Hindlimb muscle (tissue), 1 donor: ENCODE data around the gene CADM1. TPM values are rescaled to one million over a fixed set of nuclear protein-coding genes. Genes with fewer than 3 reads are reported as not detected.

Experiments
- DNase-seq: peaks from one replicate; pipeline ENCODE4 v3.0.0-alpha.2; 2013
- polyA plus RNA-seq: library from polyadenylated mRNA; unstranded; fragments of 120-200 nt; gene quantifications from one replicate; pipeline ENCODE4 v1.2.1, GENCODE V29; 2013; ENCODE audit not compliant: insufficient read length

The CADM1 gene
- polyA plus RNA-seq, 1 donor: 23.1 TPM

DNA sequence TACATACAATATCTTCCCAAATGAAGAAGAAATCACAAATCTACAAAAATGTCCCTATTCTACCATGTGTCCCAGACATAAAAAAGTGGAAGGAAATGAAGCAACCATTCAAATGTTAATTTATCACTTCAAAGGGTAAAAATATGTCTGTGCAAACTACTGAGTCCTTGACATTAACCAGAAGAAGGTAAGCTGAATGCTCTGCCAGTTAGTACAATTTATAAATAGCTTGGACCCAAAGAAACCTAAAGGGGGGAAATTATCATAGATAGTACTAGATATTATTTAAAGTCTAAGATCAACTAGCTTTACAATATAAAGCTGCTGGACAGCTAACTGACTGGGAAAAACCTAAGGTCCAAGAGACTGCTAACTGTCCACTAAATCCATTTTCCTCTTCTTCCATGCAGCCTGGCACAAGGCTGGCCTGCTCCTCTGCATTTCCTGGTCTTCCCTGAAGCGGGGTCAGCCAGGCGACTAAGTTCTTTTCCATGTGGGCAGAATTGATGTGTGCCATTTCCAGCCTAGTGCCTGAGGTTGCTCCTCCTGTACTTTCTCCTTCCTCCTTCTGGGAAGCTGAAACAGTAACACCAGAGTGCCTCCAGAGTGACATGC is 190.9 kb downstream of the CADM1 start:
- no peak for DNase-seq

DNA sequence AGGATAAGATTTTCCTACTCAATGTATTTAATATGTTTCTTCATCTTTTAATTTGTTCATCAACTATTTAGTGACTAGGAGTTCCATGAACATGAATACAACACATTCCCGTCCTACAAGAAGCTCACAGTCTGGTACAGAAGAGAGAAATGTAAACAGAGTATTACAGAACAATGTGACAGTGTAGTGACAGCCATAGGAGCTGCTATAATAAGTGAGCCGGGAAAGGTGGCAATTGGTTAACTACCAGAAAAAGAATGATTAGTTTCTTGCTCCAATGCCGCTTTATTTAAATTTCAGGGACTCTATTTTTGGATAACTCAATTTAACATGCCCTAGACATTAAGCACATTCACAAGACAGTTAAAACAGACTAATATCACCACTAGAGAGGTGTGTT is 192.3 kb downstream of the CADM1 start:
- DNase-seq: no peak

DNA sequence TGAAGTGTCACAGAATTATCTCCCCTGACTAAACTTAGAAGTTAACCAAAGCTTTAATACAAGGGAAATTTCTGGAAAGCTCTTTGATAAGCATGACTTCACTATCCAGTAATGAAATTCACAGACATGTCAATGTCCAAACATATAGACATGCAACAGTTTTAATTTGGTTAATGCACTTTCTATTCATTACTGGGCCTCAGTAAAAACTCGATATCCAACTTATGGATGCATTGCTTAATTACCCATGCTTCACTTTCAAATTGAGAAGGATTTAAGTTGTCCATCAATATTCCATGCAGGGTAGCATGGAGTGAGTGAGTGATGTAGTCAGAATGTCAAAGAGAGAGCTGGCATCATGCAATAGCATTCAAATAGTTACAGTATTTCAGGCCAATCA is 197.5 kb downstream of the CADM1 start:
- no peak for DNase-seq

DNA sequence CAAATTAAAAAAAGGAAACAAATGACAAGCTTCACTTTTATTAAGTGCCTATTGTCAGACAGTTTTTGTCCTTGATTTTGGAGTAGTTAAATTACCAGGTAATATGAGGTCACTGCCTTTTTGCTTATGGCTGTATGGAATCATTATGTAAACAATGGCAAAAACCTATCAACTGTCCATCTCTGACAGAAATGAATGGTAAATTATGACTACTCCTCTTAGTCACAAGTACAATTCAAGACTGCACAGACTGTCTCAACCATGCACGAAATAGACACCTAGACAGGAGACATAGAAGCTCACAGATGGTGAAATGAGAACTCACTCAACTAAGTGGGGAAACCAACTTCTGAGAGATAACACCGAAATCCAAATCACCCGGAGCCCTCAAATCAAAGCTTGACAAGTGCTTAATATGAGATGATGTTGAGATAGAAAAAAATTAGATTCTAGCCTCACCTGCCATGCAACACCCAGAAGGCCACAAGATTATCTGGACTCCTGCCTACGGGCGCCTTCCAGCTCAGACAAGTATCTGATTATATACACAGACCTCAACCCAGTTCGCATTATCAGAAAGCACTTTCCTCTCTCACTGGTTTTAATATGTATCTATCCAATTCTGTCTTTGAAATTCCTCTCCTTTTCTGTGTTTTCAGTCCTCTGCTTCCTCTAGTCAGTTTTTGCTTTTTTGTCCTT is 199.3 kb downstream of the CADM1 start:
- no peak for DNase-seq

DNA sequence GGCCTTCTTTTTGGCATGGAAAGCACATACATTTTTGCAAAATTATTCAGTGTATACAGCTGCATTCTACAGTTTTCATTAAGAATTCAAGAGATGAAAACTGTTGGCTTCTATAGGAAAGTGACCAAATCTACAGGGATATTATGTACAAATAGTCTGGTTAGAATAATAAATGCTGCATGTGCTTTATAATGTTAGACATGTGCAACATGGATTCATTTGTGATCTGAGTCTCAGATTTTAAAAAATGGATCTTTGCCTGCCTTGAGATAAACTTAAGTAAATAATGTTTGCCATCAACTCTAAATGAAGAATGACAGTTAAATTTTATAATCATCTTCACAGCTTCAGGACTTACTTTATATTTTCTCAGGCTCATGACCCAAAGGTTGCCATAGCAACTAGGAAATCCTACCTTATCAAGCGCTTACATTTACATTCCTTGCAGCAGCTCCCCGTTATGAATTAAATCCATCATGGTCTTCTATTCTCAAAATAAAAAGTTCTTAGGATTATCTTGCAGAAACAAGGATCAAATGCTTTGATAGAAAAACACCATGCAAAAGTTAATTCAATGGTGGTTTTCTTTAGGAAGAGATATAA is 200.2 kb downstream of the CADM1 start:
- DNase-seq: no peak

DNA sequence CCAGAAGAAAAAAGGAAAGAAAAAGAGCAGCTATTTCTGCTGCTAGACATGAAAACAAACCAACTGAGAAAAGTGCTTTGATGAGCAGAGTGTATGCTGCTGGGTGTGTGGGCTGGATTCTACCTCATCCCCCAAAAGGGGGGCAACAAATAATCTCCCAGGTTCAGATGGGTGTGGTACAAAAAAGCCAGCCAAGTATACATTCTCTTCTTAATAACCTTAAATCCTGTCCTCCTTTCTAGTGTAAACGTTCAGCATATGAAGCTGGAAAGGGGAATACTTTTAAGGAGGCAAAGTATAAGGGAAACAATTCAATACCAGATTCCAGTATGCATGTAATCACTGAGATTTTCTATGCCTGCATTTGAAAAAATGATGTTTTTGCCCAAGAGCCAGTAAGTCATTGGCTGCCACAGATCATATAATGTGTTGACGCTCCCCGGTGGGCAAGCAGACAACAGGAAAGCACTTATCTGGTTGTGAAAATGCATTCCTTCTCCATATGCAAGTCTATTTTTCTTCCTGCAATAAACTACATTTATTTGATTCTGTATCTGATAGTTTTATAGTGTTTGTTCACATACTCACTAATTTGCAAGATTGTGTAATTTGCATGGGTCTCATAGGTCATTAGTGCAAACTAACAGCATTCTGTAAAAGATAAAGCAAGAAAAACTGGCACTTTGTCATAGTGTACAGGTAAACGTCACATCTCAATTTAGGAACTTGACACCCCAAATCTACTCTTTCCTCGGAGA is 201.1 kb downstream of the CADM1 start:
- no peak for DNase-seq

DNA sequence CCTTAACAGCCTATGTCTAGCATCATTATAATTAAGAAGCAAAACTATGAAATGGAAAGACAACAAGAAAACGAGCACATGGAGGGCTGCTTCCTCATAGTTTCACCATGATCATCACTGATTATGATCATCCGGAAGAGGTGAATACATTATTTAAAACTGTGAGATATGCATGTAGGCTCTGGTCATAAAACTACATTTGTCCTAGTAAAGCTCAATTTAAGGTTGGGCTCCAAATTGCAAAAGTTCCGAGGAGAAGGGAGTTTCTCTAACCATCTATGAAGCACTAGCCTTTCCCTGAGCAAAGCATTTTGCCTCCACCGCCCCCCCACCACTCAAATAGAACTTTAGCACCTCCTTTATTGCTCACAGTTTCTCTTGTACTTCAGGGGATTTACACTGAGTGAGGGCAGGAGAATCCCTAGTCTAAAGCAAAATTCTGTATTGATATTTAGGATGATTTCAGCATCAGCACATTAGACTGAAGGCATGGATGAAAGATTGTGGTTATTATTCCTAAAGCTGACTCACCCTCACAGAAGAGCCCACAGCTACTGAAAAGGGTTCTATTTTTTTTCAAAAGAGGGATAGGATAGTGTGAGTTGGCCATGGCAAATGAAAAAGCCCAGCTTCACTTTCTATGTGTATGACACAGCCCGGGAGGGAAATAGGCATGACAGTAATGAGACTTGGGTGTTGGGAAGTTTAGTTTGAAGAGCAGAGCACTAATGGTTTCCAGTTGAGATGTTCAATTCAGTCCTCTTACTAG is 203.4 kb downstream of the CADM1 start:
- no peak for DNase-seq

DNA sequence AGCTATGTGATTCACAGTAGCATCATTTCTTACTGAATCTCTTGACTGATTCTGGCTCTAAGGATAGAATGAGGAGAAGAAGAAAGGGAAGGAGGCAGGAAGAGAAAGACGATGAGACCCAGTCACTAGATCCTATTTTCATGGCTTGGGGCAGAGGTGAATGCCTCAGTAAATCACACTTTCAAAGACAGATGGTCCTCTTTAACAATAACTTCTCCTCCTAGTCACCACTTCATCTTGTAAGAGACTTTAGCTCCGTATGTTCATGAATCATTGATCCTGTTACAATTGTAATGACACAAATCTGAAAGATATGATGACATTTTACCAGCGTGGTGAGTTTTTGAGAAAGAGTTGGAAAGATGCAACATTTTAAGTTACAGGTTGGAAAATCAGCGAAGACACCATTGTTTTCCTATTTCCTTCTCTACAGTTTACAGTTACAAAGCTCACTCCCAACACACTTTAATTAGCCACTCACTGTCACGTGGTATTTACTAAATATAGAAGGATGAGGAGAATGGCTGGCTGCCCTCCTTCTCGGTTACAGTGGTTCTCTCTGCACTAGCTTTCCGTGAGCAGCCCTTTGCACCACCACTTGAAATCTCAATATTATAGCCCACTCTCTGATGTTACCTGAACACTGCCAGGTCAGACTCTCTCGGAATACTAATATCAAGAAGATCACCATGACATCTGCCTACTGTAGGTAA is 205.8 kb downstream of the CADM1 start:
- no peak for DNase-seq

DNA sequence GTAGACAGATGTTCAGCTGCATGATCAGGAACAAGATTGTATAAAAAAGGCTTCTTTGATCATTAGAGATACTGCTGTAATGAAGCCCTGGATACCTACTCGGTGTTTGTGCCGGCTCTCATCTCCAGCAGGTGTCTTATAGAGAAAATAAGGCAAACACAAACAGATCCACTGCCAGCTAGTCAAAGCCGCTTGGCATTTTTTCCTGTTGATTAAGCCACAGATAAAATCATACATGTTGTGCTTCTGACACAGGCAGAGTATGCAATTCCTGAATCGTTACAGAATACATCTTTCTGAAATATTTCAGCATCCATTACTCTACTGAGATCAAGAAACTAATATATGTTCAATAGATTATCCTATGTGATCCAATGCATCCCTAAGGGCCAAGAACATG is 206.9 kb downstream of the CADM1 start:
- no peak for DNase-seq

DNA sequence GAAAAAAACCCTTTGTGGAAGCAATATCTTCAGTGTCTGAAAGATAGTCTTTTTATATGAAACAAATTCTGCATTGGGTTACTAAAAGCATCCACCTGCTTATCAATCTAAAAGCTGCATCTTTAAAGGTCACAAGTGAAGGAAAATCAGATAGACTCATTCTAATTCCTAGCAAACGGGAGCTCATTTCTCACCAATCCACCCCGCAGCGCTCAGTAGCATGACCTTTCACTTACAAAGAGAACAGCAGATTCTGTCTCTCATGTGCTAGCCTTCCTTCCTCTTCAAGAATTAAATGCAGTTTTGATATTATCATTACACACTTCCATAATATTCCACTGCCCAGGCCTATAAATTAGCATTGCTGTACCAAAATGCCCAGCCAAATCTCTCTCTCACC is 212.9 kb downstream of the CADM1 start:
- no peak for DNase-seq

DNA sequence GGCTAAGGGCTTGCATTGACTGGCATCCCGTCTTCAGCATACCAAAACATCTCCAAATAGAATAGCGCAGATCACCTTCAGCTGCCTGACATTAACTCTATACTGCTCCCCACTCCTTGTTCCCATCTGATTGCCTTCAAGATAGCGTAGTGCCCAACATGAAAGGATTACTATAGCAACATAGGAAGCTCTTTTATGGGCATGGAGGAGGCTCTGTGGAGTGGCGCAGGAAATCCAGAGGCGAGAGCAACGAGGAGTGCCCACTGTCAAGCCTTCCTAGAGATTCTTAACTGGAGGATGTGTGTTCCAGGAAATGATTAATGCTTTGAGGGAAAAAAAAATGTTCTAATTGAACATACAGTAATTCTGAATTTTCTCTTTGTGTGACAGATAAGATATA is 213.3 kb downstream of the CADM1 start:
- no peak for DNase-seq

DNA sequence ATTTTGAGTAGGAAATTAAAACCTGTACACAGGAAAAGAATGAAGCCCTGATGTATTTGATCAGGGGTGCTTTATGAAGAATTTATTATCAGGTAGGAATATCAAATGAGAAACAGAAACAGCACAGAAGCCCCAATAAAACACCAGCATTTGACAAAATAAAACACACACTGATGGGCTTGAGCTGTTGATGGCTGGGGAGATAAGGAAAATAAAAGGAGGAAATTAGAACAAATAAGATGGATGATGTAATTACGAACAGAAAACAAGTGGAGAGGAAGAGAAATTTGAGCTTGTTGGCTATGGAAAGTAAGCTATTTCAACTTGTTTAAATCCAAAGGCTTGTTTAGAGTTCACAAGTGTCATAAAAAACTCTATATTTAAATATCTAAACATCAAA is 213.7 kb downstream of the CADM1 start:
- no peak for DNase-seq

DNA sequence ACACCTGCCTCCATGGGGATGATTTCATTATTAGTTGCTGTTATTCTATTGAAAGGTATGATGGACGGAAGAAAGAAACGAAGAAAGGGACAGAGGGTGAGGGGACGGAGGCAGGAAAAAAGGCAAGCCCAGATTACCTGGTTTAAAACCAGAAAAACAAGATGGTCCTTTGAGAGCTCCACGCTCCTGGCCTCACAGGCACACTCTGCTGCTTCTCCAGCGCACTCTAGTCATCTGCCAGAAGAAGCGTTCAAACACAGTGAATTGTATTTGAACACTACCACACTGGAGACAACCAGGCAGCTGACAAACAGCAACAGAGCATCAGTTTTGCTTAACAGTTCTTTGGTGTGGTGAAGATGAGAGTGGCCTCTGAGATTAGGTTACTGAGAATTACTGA is 216.9 kb downstream of the CADM1 start:
- no peak for DNase-seq

DNA sequence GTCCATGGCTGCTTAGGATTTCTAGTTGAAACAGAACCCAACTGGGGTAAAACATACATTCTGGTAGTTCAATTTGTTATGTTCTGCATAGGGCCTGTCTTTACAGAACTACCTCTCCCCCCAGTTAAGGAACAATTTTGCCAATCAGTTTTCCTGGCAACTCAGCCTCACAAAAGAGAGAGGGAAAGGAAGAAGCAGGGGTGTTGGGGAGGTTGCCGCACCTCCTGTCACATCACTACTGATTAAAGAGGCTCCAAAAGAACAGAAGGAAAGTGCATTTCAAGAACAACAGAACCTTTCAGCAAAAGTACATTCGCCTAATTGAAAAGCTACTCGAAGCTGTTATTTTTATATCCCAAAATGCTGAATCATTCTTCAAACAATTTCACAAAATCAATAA is 217.6 kb downstream of the CADM1 start:
- DNase-seq: no peak

DNA sequence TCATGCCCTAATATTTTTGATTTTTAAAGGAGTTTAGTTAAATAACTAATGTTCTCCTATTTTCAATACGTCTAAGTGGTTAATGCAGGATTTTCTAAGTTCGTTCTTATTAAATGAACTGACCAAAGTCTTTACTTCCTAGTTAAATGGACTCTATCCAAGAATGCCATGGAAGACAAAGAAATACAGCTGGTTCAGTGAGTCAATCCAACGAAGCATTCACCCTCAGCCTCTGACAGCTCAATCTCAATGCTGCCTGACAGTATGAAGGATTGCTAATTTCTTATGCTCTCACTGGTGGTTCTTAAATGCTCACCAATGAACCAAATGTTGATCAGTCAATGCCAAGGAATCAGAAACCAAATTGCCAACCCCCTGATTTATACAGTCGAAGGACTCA is 219.4 kb downstream of the CADM1 start:
- no peak for DNase-seq

DNA sequence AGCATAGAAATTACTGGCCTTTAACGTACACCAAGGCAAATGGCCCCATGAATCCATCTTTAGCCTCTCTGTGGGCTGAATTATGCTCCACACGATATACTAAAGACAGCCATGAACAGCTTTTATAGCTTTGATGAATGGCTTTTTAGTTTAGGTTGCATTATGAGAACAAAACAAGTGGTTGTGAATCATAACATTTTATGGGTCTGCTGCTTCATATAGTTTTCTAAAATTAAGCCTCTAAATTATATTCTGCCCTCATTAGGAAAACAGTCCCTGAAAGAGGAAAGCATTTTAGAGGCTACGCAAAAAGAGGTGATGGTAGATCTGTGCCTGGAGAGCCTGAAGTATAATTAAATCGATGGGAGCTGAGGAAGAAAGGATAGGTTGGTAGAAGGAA is 221.3 kb downstream of the CADM1 start:
- no peak for DNase-seq

DNA sequence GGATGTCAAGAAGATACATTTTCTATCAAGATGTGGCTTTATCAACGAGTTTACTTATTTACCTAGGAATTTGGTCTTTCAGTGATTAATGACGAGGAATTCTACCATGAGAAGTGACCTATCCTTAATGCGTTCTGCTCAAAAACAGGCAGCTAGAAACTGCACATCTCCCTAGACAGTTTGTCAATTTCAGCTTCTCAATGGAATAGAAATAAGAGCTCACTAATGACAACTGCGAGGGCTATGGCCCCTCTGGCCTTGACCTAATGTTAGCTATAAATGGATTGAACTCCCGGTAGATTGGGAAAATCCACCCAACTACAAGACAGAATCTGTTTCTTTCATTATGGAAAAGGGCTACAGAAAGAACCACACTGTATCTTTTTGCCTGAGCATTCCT is 223.4 kb downstream of the CADM1 start:
- DNase-seq: no peak

DNA sequence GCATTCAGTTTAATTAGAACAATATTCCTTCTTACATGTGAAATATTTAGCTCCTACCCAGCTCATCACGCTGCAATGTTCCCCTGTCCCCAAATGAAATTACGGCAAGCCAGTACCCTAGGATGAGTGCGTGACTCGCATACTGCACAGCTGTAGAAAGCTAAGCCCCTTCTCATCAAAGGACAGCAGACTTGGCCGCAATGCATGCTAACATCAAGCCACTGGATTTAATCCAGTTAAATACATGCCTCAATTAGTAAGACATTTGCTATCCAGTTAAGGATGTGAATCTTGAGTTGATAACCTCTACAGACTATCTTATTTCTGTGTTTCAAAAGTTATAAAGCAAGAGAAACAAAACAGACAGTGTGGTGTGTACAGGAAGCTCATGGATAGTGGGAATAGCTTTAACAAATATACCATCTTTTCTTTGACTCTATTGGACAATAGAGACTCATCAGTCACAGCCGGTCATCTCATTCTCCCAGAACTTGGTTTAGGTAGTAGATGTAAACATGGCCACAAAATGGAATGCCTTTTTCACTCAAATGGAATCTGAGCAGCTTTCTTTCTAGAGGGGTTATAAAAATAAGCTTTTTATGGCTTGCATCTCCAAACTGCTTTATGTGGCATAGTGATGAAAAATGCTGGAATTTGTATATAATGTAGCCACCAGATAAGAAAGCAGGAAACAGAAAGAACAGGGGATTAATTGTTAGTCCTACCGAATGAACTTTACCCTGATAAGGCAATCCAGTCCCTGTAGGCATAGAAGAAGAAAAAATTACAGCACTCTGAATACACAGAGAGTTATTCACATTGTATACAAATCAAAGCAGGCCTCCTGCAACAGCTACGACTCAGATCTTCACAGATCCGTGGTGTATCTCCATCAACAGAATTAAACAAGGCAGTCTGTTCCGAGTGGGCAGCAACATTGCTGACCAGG is 224.1 kb downstream of the CADM1 start:
- no peak for DNase-seq

DNA sequence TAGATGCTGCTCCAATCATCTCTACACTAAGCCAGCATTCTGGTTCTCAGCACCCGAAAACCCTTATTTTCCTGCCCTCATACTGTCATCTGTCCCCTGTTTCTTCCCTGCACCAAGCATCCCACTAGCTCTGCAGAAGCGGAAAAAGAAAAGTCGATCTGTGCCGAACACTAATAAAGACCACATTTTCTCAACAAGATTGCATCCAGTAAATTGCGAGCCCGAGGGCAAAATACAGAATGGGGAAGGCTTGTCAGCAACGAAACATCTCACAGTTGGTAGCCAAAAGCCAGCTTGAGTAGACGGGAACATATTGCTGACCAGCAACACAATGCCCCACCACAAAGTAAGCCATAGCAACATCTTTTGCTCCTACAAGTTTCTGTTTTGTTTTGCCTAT is 227.4 kb downstream of the CADM1 start:
- no peak for DNase-seq

DNA sequence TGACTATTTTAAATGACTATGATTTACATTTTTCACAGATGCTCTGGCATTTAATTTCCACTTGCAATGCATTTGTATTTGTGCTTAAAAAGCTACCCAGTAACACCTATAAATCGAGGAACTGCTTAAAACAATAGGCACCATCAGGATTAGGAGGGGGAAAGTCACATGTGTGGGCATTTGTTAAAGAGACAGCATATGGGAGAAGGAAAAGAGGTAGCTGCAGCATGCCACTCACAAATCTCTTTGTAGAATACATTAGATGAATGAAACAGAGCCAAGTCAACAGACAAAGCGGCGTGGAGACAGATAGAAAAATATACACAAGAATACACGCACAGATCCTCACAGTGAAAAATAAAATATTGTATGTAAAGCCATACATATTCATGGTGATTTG is 228.0 kb downstream of the CADM1 start:
- no peak for DNase-seq

DNA sequence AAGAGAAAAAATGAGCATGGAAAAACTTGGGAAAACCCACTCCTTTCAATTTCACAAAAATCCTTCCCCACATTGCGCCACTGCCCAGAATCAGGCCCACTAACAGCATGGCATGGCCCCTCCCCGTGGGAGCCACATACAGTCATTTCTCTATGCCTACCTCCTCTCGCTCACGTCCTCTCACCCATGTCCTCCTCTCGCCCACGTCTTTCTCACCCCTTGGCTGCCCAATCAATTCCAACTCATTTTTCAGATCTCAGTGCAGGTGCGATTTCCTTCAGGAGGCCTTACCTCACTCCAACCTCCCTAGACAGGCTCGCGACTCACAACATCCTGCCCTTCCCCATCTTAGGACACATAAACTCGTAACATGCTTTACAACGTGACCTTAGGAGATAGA is 229.2 kb downstream of the CADM1 start:
- no peak for DNase-seq
